ENCODE measurements around the gene C16orf54.

C16orf54 gene

DNA sequence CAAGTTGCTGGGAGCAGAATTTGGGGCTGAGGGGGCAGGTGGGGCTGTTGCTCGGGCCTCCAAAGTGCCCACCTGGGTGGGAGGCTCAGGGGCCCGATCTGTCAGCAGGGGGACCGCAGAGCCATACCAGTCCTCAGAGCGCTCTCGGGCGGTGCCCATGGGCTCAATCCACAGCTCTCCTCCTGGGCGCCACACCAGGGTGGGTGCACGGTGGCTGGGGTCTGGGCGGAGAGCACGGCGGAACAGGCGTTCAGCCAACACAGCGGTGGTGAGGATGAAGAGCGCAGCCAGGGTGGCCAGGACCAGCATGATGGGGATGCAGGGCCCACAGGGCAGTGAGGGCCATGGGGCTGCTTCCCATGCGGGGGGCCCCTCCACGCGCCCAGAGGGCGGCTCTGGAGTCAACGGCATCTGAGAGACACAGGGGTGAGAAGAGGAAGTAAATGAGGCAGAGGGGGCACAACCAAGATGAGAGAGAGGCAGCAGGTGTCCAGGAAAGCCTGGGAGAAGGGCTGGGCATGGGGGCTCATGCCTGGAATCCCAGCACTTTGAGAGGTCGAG is 1.2 kb downstream of the C16orf54 start:
- TF ChIP-seq EP300 (IDR thresholded peaks at IDR 0.05; ENCODE audit: borderline replicate concordance): no peak
- TF ChIP-seq, protein P1, sequence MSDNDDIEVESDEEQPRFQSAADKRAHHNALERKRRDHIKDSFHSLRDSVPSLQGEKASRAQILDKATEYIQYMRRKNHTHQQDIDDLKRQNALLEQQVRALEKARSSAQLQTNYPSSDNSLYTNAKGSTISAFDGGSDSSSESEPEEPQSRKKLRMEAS (IDR thresholded peaks at IDR 0.05): no peak
- no peak for TF ChIP-seq CEBPB (IDR thresholded peaks at IDR 0.05)
- no peak for TF ChIP-seq FOXM1 (IDR thresholded peaks at IDR 0.05; ENCODE audit: borderline replicate concordance, low read depth)
- TF ChIP-seq YY1 (IDR thresholded peaks at IDR 0.05; ENCODE audit: low read depth): no peak
- TF ChIP-seq RAD21 (IDR thresholded peaks at IDR 0.05; ENCODE audit: low read depth): no peak
- no peak for TF ChIP-seq TEAD4 (IDR thresholded peaks at IDR 0.05)
- TF ChIP-seq NFIC (IDR thresholded peaks at IDR 0.05): no peak
- no peak for TF ChIP-seq EGR1 (IDR thresholded peaks at IDR 0.05)

DNA sequence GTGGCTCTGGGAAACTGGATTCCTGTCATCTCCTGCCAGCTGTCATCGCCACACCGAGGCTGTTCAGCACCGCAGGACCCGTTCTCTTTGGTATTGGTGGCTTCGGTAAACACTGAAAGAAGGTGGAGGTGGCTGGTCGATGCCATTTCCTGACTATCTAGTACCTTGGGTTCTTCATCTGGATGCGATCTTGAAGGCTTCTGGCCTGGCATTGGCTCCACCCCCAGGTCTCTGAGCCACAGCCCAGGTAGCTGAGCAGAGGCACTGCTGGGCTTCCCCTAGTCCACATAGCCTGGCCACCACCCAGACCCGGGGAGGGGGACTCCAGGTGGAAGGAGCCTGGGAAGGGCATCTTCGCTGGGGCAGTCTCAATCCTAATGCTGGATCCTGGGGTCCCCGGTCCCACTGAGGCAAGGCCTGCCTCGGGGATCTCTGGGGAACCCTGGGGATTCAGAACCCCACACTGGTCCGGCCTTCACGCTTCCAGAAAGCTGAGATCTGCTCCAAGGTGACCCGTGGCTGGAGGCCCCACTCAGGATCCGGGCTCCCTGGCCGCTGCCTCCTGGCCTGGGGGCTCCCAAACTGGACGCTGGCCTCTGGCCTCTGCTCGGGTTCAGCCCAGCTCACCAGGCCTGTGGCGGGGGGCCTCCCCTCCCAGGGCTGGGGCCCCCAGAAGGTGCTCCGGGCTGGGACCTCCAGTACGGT is 1.8 kb downstream of the C16orf54 start:
- no peak for TF ChIP-seq YY1 (IDR thresholded peaks at IDR 0.05; ENCODE audit: low read depth)
- TF ChIP-seq CEBPB (IDR thresholded peaks at IDR 0.05): no peak
- TF ChIP-seq, protein P1 (IDR thresholded peaks at IDR 0.05): no peak
- no peak for TF ChIP-seq TAF1 (IDR thresholded peaks at IDR 0.05; ENCODE audit: low read depth)
- TF ChIP-seq FOXM1 (IDR thresholded peaks at IDR 0.05; ENCODE audit: borderline replicate concordance, low read depth): no peak
- no peak for TF ChIP-seq RAD21 (IDR thresholded peaks at IDR 0.05; ENCODE audit: low read depth)
- TF ChIP-seq ZBTB7A (IDR thresholded peaks at IDR 0.05; ENCODE audit: low read depth): no peak
- TF ChIP-seq, protein P2, sequence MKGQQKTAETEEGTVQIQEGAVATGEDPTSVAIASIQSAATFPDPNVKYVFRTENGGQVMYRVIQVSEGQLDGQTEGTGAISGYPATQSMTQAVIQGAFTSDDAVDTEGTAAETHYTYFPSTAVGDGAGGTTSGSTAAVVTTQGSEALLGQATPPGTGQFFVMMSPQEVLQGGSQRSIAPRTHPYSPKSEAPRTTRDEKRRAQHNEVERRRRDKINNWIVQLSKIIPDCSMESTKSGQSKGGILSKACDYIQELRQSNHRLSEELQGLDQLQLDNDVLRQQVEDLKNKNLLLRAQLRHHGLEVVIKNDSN (IDR thresholded peaks at IDR 0.05): no peak
- TF ChIP-seq TCF12 (IDR thresholded peaks at IDR 0.05; ENCODE audit: low read depth): no peak
- no peak for TF ChIP-seq EGR1 (IDR thresholded peaks at IDR 0.05)
- TF ChIP-seq, protein P3, sequence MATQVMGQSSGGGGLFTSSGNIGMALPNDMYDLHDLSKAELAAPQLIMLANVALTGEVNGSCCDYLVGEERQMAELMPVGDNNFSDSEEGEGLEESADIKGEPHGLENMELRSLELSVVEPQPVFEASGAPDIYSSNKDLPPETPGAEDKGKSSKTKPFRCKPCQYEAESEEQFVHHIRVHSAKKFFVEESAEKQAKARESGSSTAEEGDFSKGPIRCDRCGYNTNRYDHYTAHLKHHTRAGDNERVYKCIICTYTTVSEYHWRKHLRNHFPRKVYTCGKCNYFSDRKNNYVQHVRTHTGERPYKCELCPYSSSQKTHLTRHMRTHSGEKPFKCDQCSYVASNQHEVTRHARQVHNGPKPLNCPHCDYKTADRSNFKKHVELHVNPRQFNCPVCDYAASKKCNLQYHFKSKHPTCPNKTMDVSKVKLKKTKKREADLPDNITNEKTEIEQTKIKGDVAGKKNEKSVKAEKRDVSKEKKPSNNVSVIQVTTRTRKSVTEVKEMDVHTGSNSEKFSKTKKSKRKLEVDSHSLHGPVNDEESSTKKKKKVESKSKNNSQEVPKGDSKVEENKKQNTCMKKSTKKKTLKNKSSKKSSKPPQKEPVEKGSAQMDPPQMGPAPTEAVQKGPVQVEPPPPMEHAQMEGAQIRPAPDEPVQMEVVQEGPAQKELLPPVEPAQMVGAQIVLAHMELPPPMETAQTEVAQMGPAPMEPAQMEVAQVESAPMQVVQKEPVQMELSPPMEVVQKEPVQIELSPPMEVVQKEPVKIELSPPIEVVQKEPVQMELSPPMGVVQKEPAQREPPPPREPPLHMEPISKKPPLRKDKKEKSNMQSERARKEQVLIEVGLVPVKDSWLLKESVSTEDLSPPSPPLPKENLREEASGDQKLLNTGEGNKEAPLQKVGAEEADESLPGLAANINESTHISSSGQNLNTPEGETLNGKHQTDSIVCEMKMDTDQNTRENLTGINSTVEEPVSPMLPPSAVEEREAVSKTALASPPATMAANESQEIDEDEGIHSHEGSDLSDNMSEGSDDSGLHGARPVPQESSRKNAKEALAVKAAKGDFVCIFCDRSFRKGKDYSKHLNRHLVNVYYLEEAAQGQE (IDR thresholded peaks at IDR 0.05; ENCODE audit: low read depth): no peak
- TF ChIP-seq CREB1 (IDR thresholded peaks at IDR 0.05; ENCODE audit: low read depth): no peak
- TF ChIP-seq NFIC (IDR thresholded peaks at IDR 0.05): no peak

DNA sequence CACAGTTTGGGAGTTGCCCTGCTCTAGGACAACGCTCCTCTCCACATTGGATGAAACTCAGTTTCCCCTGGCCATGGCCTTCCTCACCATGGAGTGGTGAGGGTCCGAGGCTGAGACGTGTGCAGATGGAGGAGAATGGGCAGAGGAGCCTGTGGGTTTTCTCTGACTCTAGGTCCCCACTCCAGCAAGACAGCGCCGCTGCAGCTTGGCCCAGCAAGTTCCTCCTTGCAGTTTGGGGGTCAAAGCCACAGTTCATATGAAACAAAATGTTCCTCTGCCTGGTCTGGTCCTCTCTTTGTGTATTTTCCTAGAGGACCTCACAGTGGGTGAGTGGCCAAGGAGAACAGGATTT is 2.3 kb downstream of the C16orf54 start:
- TF ChIP-seq EGR1 (IDR thresholded peaks at IDR 0.05) (no peak), RAD21 (IDR thresholded peaks at IDR 0.05; ENCODE audit: low read depth) (no peak), CREB1 (IDR thresholded peaks at IDR 0.05; ENCODE audit: low read depth) (no peak), ZBTB7A (IDR thresholded peaks at IDR 0.05; ENCODE audit: low read depth) (no peak), CEBPB (IDR thresholded peaks at IDR 0.05) (no peak), TEAD4 (IDR thresholded peaks at IDR 0.05) (no peak), TCF12 (IDR thresholded peaks at IDR 0.05; ENCODE audit: low read depth) (no peak), TAF1 (IDR thresholded peaks at IDR 0.05; ENCODE audit: low read depth) (no peak), YY1 (IDR thresholded peaks at IDR 0.05; ENCODE audit: low read depth) (no peak)
- TF ChIP-seq, protein P3 (IDR thresholded peaks at IDR 0.05; ENCODE audit: low read depth): no peak
- TF ChIP-seq, protein P2 (IDR thresholded peaks at IDR 0.05): no peak
- TF ChIP-seq, protein P1 (IDR thresholded peaks at IDR 0.05): no peak

DNA sequence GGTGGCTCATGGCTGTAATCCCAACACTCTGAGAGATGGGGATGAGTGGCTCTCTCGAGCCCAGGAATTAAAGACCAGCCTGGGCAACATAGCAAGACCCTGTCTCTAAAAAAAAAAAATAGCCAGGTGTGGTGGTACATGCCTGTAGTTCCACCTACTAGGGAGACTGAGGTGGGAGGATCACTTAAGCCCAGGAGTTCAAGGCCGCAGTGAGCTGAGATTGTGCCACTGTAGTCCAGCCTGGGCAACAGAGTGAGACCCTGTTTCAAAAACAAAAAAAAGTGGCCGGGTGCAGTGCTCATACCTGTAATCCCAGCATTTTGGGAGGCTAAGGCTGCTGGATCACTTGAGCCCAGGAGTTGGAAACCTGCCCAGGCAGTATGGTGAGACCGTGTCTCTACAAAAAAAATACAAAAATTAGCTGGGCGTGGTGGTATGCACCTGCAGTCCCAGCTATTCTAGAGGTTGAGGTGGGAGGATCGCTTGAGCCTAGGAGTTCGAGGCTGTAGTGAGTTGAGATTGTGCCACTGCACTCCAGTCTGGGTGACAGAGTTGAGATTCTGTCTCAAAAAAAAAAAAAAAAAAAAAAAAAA is 3.0 kb downstream of the C16orf54 start:
- TF ChIP-seq, protein P3 (IDR thresholded peaks at IDR 0.05; ENCODE audit: low read depth): no peak
- no peak for TF ChIP-seq NFIC (IDR thresholded peaks at IDR 0.05)
- TF ChIP-seq TEAD4 (IDR thresholded peaks at IDR 0.05): no peak
- TF ChIP-seq FOXM1 (IDR thresholded peaks at IDR 0.05; ENCODE audit: borderline replicate concordance, low read depth): no peak
- no peak for TF ChIP-seq EP300 (IDR thresholded peaks at IDR 0.05; ENCODE audit: borderline replicate concordance)
- TF ChIP-seq, protein P2 (IDR thresholded peaks at IDR 0.05): no peak
- no peak for TF ChIP-seq CEBPB (IDR thresholded peaks at IDR 0.05)
- TF ChIP-seq, protein P1 (IDR thresholded peaks at IDR 0.05): no peak
- no peak for TF ChIP-seq RAD21 (IDR thresholded peaks at IDR 0.05; ENCODE audit: low read depth)

All from Ishikawa (cell line).